IPS-15b (cell line): ENCODE data around the gene SARS1.
"Not testable (repeated sequence)": the region's sequence is repeated elsewhere in the genome, so short reads cannot be mapped to it uniquely, and the experiment has no call there.

Experiments
- H3K27me3 ChIP-seq: one replicate; pipeline ENCODE4 v1.6.1; 2013; ENCODE audit warnings: low read length; ENCODE audit not compliant: control insufficient read depth, insufficient read depth
- H3K36me3 ChIP-seq: one replicate; pipeline ENCODE4 v1.6.1; 2013; ENCODE audit warnings: low read length; ENCODE audit not compliant: control insufficient read depth, insufficient read depth
- H3K4me1 ChIP-seq: one replicate; pipeline ENCODE4 v1.6.1; 2013; ENCODE audit warnings: mild to moderate bottlenecking, low read length; ENCODE audit not compliant: control insufficient read depth, insufficient read depth
- H3K4me3 ChIP-seq: one replicate; pipeline ENCODE4 v1.5.1; 2013; ENCODE audit warnings: low read depth, low read length
- H3K9ac ChIP-seq: one replicate; pipeline ENCODE4 v1.6.1; 2013; ENCODE audit warnings: low read depth, mild to moderate bottlenecking, low read length
- H3K9me3 ChIP-seq: one replicate; pipeline ENCODE4 v1.6.1; 2013; ENCODE audit warnings: mild to moderate bottlenecking, low read length; ENCODE audit not compliant: control insufficient read depth, insufficient read depth

Gene SARS1

GRCh38 chr1:109213824-109214693 is at the start of gene SARS1:
SARS1 (plus strand) TSS chr1:109213918; CDS start chr1:109213993, 75 bp downstream.
- no peaks in the 10 kb centered on the region for H3K4me1 ChIP-seq
- H3K9me3 ChIP-seq = no peaks in the 10 kb centered on the region
- H3K36me3 ChIP-seq = no peaks in the 10 kb centered on the region
- peak within 1 kb of the TSS; percentile 92 for H3K9ac ChIP-seq
- H3K27me3 ChIP-seq = no peaks in the 10 kb centered on the region
- peak within 1 kb of the TSS; percentile 99 for H3K4me3 ChIP-seq

- no peak overlapping the region for H3K4me3 ChIP-seq
- no peaks in the 10 kb centered on the region for H3K9me3 ChIP-seq
- H3K4me1 ChIP-seq = peaks cover 6% of the 10 kb centered on the region
- H3K9ac ChIP-seq = no peak overlapping the region
- no peaks in the 10 kb centered on the region for H3K27me3 ChIP-seq
- no peaks in the 10 kb centered on the region for H3K36me3 ChIP-seq
Observed at GRCh38 chr1:109164538-109164937, 49.2 kb upstream of the SARS1 start.

- peaks cover 6% of the 10 kb centered on the region for H3K4me1 ChIP-seq
- no peak overlapping the region for H3K4me3 ChIP-seq
- H3K9ac ChIP-seq = no peak overlapping the region
- no peaks in the 10 kb centered on the region for H3K9me3 ChIP-seq
- H3K27me3 ChIP-seq = no peaks in the 10 kb centered on the region
- H3K36me3 ChIP-seq = no peaks in the 10 kb centered on the region
Observed at GRCh38 chr1:109167001-109167506, 46.7 kb upstream of the SARS1 start.

- Histone ChIP-seq H3K27me3 (no peaks in the 10 kb centered on the region), H3K36me3 (no peaks in the 10 kb centered on the region), H3K4me1 (peaks cover 6% of the 10 kb centered on the region), H3K9me3 (no peaks in the 10 kb centered on the region), H3K9ac (no peak overlapping the region), H3K4me3 (no peak overlapping the region)
Observed at GRCh38 chr1:109170035-109170764, 43.5 kb upstream of the SARS1 start.

- Histone ChIP-seq H3K9ac (no peak overlapping the region), H3K36me3 (no peaks in the 10 kb centered on the region), H3K4me1 (peaks cover 9% of the 10 kb centered on the region), H3K27me3 (no peaks in the 10 kb centered on the region), H3K4me3 (no peak overlapping the region), H3K9me3 (no peaks in the 10 kb centered on the region)
Observed at GRCh38 chr1:109171646-109172045, 42.1 kb upstream of the SARS1 start.

- not testable (repeated sequence) for H3K9me3 ChIP-seq, H3K4me1 ChIP-seq, H3K9ac ChIP-seq, H3K4me3 ChIP-seq, H3K27me3 ChIP-seq, H3K36me3 ChIP-seq
Observed at GRCh38 chr1:109176349-109176748, 37.4 kb upstream of the SARS1 start.

GRCh38 chr1:109180715-109181084 is 33.0 kb upstream of the SARS1 start:
- H3K4me1 ChIP-seq, H3K27me3 ChIP-seq, H3K36me3 ChIP-seq, H3K9me3 ChIP-seq, H3K9ac ChIP-seq, H3K4me3 ChIP-seq: not testable (repeated sequence)

GRCh38 chr1:109181085-109181806 is 32.5 kb upstream of the SARS1 start:
- Histone ChIP-seq H3K9ac (no peak overlapping the region), H3K4me3 (no peak overlapping the region), H3K4me1 (peaks cover 1% of the 10 kb centered on the region), H3K9me3 (no peaks in the 10 kb centered on the region), H3K36me3 (no peaks in the 10 kb centered on the region), H3K27me3 (no peaks in the 10 kb centered on the region)

GRCh38 chr1:109181807-109182163 is 31.9 kb upstream of the SARS1 start:
- Histone ChIP-seq H3K9ac (no peak overlapping the region), H3K9me3 (no peaks in the 10 kb centered on the region), H3K27me3 (no peaks in the 10 kb centered on the region), H3K4me1 (no peaks in the 10 kb centered on the region), H3K4me3 (no peak overlapping the region), H3K36me3 (no peaks in the 10 kb centered on the region)

GRCh38 chr1:109183058-109183738 is 30.5 kb upstream of the SARS1 start:
- Histone ChIP-seq H3K4me3 (no peak overlapping the region), H3K27me3 (no peaks in the 10 kb centered on the region), H3K9me3 (no peaks in the 10 kb centered on the region), H3K9ac (no peak overlapping the region), H3K4me1 (no peaks in the 10 kb centered on the region), H3K36me3 (no peaks in the 10 kb centered on the region)

- no peaks in the 10 kb centered on the region for H3K4me1 ChIP-seq
- no peaks in the 10 kb centered on the region for H3K9me3 ChIP-seq
- no peaks in the 10 kb centered on the region for H3K27me3 ChIP-seq
- no peaks in the 10 kb centered on the region for H3K36me3 ChIP-seq
- H3K9ac ChIP-seq = no peak overlapping the region
- no peak overlapping the region for H3K4me3 ChIP-seq
Observed at GRCh38 chr1:109184687-109185086, 29.0 kb upstream of the SARS1 start.
